GM12864 (cell line): ENCODE results near the gene RBFOX2.

Experiments used
- DNase-seq: peaks from one replicate; pipeline ENCODE4 v3.0.0-alpha.2; 2011; ENCODE audit warnings: low read depth
- H3K4me3 ChIP-seq: 2 replicates; pipeline ENCODE4 v1.5.1; 2011; ENCODE audit warnings: mild to moderate bottlenecking, low read depth, low read length, control low read depth
- CTCF ChIP-seq: IDR thresholded peaks from 2 replicates; pipeline ENCODE4 v1.5.1; 2011; ENCODE audit warnings: low read depth, mild to moderate bottlenecking, moderate library complexity, low read length, control low read depth, inconsistent platforms; ENCODE audit errors: missing control alignments

Gene RBFOX2

GRCh38 chr22:35688913-35689675 lies 339.5 kb downstream of the RBFOX2 start:
- no peak for DNase-seq
- H3K4me3 ChIP-seq, result no peak overlapping the region
- no peak for TF ChIP-seq CTCF
